ENCODE results near the gene ADNP.

DNA sequence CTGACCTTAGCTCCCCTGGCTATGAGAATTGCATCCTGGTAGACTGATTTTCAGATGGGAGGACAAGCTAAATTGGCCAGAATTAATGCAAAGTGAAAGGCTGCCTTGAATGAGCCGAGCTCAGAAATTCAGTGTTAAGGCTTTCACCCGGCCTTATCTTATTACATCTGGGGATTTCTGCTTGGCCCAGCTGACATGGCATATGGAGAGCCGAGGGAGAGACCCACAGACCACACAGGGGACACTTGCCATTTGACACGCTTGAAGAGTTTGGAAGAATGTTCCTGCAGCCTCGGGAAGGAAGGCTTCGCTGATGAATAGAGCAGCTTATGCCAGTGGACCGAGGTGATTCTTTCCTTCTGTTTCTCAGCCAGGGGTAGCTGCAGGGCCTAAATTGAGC lies 36.3 kb upstream of the ADNP start:
- TF ChIP-seq EP300 (IDR thresholded peaks at IDR 0.05) (no peak), POLR2A (IDR thresholded peaks at IDR 0.05) (no peak)
- TF ChIP-seq, protein P1, sequence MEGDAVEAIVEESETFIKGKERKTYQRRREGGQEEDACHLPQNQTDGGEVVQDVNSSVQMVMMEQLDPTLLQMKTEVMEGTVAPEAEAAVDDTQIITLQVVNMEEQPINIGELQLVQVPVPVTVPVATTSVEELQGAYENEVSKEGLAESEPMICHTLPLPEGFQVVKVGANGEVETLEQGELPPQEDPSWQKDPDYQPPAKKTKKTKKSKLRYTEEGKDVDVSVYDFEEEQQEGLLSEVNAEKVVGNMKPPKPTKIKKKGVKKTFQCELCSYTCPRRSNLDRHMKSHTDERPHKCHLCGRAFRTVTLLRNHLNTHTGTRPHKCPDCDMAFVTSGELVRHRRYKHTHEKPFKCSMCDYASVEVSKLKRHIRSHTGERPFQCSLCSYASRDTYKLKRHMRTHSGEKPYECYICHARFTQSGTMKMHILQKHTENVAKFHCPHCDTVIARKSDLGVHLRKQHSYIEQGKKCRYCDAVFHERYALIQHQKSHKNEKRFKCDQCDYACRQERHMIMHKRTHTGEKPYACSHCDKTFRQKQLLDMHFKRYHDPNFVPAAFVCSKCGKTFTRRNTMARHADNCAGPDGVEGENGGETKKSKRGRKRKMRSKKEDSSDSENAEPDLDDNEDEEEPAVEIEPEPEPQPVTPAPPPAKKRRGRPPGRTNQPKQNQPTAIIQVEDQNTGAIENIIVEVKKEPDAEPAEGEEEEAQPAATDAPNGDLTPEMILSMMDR (IDR thresholded peaks at IDR 0.05) = no peak
